WTC11 (cell line): ENCODE measurements around the gene CFAP58. TPM values are rescaled to one million over a fixed set of nuclear protein-coding genes. Genes with fewer than 3 reads are reported as not detected.

Source experiments
- ATAC-seq: fragments of 200-7000 bp; cut with Tn5 transposase; 2 replicates; pipeline ENCODE4 v1.10.0; 2021; ENCODE audit warnings: mild to moderate bottlenecking, moderate library complexity
- CTCF ChIA-PET: fragments of 300-600 bp; sonication (Branson Sonifier 250); formaldehyde crosslinking; loops from one replicate; lab custom pipeline; 2021; ENCODE audit warnings: antibody characterized with exemption; lab: Charles Lee
- POLR2A ChIA-PET: fragments of 350-600 bp; sonication (Branson Sonifier 250); formaldehyde crosslinking; loops from one replicate; lab custom pipeline; 2021; ENCODE audit warnings: antibody characterized with exemption; lab: Charles Lee
- DNase-seq: peaks from one replicate; pipeline ENCODE4 v3.0.0; 2021; ENCODE audit warnings: low spot score
- H3K27ac Mint-ChIP-seq: 2 replicates; pipeline ENCODE4 v1.8.0; 2021; ENCODE audit warnings: mixed read lengths
- H3K27me3 Mint-ChIP-seq: 2 replicates; pipeline ENCODE4 v1.8.0; 2021; ENCODE audit warnings: low read depth, mild to moderate bottlenecking, moderate library complexity, mixed read lengths
- H3K36me3 Mint-ChIP-seq: 2 replicates; pipeline ENCODE4 v1.8.0; 2021; ENCODE audit warnings: mixed read lengths
- H3K4me1 Mint-ChIP-seq: 2 replicates; pipeline ENCODE4 v1.8.0; 2022; ENCODE audit warnings: mixed read lengths
- H3K4me3 Mint-ChIP-seq: 2 replicates; pipeline ENCODE4 v1.8.0; 2021; ENCODE audit warnings: mild to moderate bottlenecking, moderate library complexity, mixed read lengths
- H3K9me3 Mint-ChIP-seq: 2 replicates; pipeline ENCODE4 v1.8.0; 2021; ENCODE audit warnings: mixed read lengths
- ARID4B ChIP-seq: sonication (generic); formaldehyde crosslinking; IDR thresholded peaks from 2 replicates; pipeline ENCODE4 v1.8.0; 2023; ENCODE audit warnings: missing genetic modification reagents, mild to moderate bottlenecking, borderline replicate concordance
- ERG ChIP-seq: fragments of 250-450 bp; sonication (Bioruptor Pico); IDR thresholded peaks from 2 replicates; pipeline ENCODE4 v1.8.0; 2021; ENCODE audit warnings: mild to moderate bottlenecking
- FOXK1 ChIP-seq: sonication (generic); formaldehyde crosslinking; IDR thresholded peaks from 2 replicates; pipeline ENCODE4 v1.8.0; 2022; ENCODE audit warnings: mild to moderate bottlenecking, moderate library complexity, missing genetic modification reagents
- GTF2I ChIP-seq: fragments of 250-450 bp; sonication (Bioruptor Pico); conservative IDR thresholded peaks from 2 replicates; pipeline ENCODE4 v1.4.0; 2021; ENCODE audit warnings: mild to moderate bottlenecking
- KAT7 ChIP-seq: sonication (generic); formaldehyde crosslinking; IDR thresholded peaks from 2 replicates; pipeline ENCODE4 v1.8.1; 2023; ENCODE audit warnings: missing genetic modification reagents, mild to moderate bottlenecking, borderline replicate concordance
- NFATC4 ChIP-seq: fragments of 250-450 bp; sonication (Bioruptor Pico); IDR thresholded peaks from 2 replicates; pipeline ENCODE4 v1.9.0; 2021; ENCODE audit warnings: mild to moderate bottlenecking
- PRDM15 ChIP-seq: sonication (generic); formaldehyde crosslinking; IDR thresholded peaks from 2 replicates; pipeline ENCODE4 v1.8.0; 2022; ENCODE audit warnings: missing genetic modification reagents
- PREB ChIP-seq: sonication (generic); formaldehyde crosslinking; IDR thresholded peaks from 2 replicates; pipeline ENCODE4 v1.8.1; 2022; ENCODE audit warnings: mild to moderate bottlenecking, missing genetic modification reagents, moderate library complexity, borderline replicate concordance
- RELA ChIP-seq: sonication (generic); formaldehyde crosslinking; IDR thresholded peaks from 2 replicates; pipeline ENCODE4 v1.8.1; 2022; ENCODE audit warnings: missing genetic modification reagents, mild to moderate bottlenecking, borderline replicate concordance
- USF2 ChIP-seq: sonication (generic); formaldehyde crosslinking; IDR thresholded peaks from 2 replicates; pipeline ENCODE4 v1.8.1; 2023; ENCODE audit warnings: mild to moderate bottlenecking, missing genetic modification reagents, moderate library complexity
- ZBTB43 ChIP-seq: sonication (generic); formaldehyde crosslinking; IDR thresholded peaks from 2 replicates; pipeline ENCODE4 v1.8.1; 2023; ENCODE audit warnings: mild to moderate bottlenecking, missing genetic modification reagents
- ZNF263 ChIP-seq: sonication (generic); formaldehyde crosslinking; IDR thresholded peaks from 2 replicates; pipeline ENCODE4 v1.8.1; 2022; ENCODE audit warnings: low read depth, mild to moderate bottlenecking, moderate library complexity, missing genetic modification reagents
- ZNF281 ChIP-seq: sonication (generic); formaldehyde crosslinking; IDR thresholded peaks from 2 replicates; pipeline ENCODE4 v1.8.0; 2023; ENCODE audit warnings: mild to moderate bottlenecking, missing genetic modification reagents
- ZNF396 ChIP-seq: fragments of 250-450 bp; sonication (Bioruptor Pico); IDR thresholded peaks from 2 replicates; pipeline ENCODE4 v1.8.0; 2021; ENCODE audit warnings: mild to moderate bottlenecking, moderate library complexity, borderline replicate concordance
- ZSCAN18 ChIP-seq: fragments of 250-450 bp; sonication (Bioruptor Pico); IDR thresholded peaks from 2 replicates; pipeline ENCODE4 v2.1.2; 2022; ENCODE audit warnings: mild to moderate bottlenecking, moderate library complexity
- total RNA-seq: library from RNA; stranded (reverse); gene quantifications from 3 replicates; pipeline ENCODE4 v1.2.3, GENCODE V29; 2021

The CFAP58 gene
- total RNA-seq, 1 experiment from 2014 or later: 1.0 TPM

- TF ChIP-seq ZBTB43 (CRISPR knock-in tag) (no peak), ZNF263 (CRISPR knock-in tag) (no peak), KAT7 (no peak), ARID4B (CRISPR knock-in tag) (no peak), ZNF396 (CRISPR knock-in tag) (no peak)
- TF ChIP-seq, all 79 proteins: peak for 0
Observed at GRCh38 chr10:104472957-104473745, 119.5 kb downstream of the CFAP58 start (continued).

GRCh38 chr10:104478380-104478779 is 124.7 kb downstream of the CFAP58 start:
- Mint-ChIP-seq H3K4me3 (no peak overlapping the region), H3K4me1 (no peaks in the 10 kb centered on the region; the same call in 1 of the 2 replicates)
- CTCF ChIA-PET: no interaction called here
- TF ChIP-seq PRDM15 (CRISPR knock-in tag): no peak
- TF ChIP-seq NFATC4 (CRISPR knock-in tag): no peak
- no peak for TF ChIP-seq FOXK1 (CRISPR knock-in tag)
- TF ChIP-seq ERG (CRISPR knock-in tag): no peak
- no peak for TF ChIP-seq ZSCAN18 (CRISPR knock-in tag)
- TF ChIP-seq PREB: no peak
- no peak for TF ChIP-seq GTF2I (CRISPR knock-in tag)
- no peak for TF ChIP-seq USF2 (CRISPR knock-in tag)
- TF ChIP-seq RELA (CRISPR knock-in tag): no peak
- no peak for TF ChIP-seq ZNF281 (CRISPR knock-in tag)
- TF ChIP-seq, all 79 proteins: peak for 0
- Mint-ChIP-seq H3K27me3 (no peaks in the 10 kb centered on the region; the same call in 1 of the 2 replicates), H3K27ac (no peak overlapping the region), H3K9me3 (no peaks in the 10 kb centered on the region), H3K36me3 (no peaks in the 10 kb centered on the region)
- no peak for ATAC-seq
- no peak for DNase-seq
- POLR2A ChIA-PET: interaction anchor here (0.6 kb wide), 1 partner anchor 986 kb away, joined by 3 read pairs; no protein-coding TSS in a partner anchor
